OCI-LY7 (cell line): ENCODE results near the gene PRMT5.

Experiments used
- EZH2phosphoT487 ChIP-seq: fragments of 200-600 bp; sonication (generic); IDR thresholded peaks from 2 replicates; pipeline ENCODE4 v1.6.1; 2018; ENCODE audit warnings: low read depth, borderline replicate concordance, mild to moderate bottlenecking, mixed run types, antibody characterized with exemption, low read length, moderate library complexity, mixed read lengths
- TF ChIP-seq, protein P1 (sequence below): fragments of 200-600 bp; sonication (generic); conservative IDR thresholded peaks from 2 replicates; pipeline ENCODE4 v1.5.1; 2014; ENCODE audit warnings: mild to moderate bottlenecking, antibody characterized with exemption, low read length, moderate library complexity, mixed read lengths

DNA sequence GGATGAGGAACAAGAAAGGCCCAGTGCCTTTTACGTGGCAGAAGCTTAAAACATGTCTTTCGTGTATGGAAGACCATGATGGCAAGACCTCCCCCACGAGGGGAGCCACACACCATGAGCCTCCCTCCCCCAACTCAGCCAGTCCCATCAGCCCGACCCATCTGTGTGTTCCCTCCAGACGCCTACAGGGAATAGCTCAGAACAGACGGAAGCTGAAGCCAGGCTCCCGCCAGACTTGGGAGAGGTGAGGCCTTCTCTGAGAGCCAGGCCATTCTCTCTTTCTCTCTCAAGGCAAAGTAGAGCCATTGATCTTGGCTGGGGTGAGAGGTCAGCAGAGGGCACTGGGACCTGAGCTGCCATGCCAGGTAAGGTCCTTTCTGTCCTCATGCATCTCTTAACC lies 36.7 kb downstream of the PRMT5 start:
- TF ChIP-seq, protein P1, sequence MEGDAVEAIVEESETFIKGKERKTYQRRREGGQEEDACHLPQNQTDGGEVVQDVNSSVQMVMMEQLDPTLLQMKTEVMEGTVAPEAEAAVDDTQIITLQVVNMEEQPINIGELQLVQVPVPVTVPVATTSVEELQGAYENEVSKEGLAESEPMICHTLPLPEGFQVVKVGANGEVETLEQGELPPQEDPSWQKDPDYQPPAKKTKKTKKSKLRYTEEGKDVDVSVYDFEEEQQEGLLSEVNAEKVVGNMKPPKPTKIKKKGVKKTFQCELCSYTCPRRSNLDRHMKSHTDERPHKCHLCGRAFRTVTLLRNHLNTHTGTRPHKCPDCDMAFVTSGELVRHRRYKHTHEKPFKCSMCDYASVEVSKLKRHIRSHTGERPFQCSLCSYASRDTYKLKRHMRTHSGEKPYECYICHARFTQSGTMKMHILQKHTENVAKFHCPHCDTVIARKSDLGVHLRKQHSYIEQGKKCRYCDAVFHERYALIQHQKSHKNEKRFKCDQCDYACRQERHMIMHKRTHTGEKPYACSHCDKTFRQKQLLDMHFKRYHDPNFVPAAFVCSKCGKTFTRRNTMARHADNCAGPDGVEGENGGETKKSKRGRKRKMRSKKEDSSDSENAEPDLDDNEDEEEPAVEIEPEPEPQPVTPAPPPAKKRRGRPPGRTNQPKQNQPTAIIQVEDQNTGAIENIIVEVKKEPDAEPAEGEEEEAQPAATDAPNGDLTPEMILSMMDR = no peak
- TF ChIP-seq EZH2phosphoT487 = no peak
